NCI-H128 (cell line): ENCODE measurements around the gene RNASEH2B.

Experiments
- DNase-seq: peaks from one replicate; lab custom pipeline; 2025; ENCODE audit not compliant: unreplicated experiment; lab: John Stamatoyannopoulos, UW

RNASEH2B gene

DNA sequence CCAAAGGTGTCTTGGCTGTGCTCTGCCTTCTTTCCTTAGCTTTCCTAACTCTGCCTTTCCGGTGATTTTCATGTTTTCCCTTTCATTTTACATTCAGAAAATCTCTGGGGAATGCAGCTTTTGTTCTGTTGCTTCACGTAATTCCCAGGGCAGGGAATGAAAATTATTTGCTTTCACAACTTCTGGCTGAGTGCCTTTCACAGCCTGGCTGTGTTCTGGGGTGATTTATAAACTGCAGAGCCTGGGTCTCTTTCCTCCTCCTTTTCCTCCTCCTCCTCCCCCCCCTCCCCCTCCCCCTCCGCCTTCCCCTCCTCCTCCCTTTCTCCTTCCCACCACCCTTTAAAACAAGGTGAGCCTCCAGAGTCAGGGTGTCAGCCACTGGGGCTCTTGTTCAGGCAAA, 84.3 kb downstream of the RNASEH2B start:
- DNase-seq: no peak

- DNase-seq: no peak
Measured at GRCh38 chr13:50994651-50995050, 85.1 kb downstream of the RNASEH2B start.

GRCh38 chr13:50995854-50996253, 86.3 kb downstream of the RNASEH2B start:
- DNase-seq: no peak

GRCh38 chr13:50998326-50998725, 88.7 kb downstream of the RNASEH2B start:
- no peak for DNase-seq

GRCh38 chr13:50999641-51000040, 90.0 kb downstream of the RNASEH2B start:
- DNase-seq: no peak

DNA sequence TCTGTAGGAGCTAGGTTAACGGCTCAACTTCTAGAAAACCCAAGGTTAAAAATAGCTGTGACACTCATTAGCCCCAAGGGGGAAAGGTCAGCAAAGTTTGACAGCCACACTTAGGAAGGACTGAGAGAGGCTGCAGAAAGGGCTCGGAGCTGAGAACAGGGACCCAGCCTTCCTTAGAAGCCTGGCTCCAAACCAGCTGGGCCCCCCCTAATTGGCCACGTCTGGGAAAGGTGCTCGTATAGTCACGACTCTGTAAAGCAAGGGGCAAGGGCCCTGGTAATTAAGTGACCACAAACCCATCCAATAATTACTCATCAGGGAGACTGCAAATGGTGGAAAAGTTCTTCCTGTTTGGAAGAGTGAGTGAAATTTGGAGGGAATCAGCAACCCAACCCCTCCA, 90.5 kb downstream of the RNASEH2B start:
- DNase-seq: no peak

- DNase-seq: peak; percentile 16
Measured at GRCh38 chr13:51000571-51001260, 91.1 kb downstream of the RNASEH2B start.

DNA sequence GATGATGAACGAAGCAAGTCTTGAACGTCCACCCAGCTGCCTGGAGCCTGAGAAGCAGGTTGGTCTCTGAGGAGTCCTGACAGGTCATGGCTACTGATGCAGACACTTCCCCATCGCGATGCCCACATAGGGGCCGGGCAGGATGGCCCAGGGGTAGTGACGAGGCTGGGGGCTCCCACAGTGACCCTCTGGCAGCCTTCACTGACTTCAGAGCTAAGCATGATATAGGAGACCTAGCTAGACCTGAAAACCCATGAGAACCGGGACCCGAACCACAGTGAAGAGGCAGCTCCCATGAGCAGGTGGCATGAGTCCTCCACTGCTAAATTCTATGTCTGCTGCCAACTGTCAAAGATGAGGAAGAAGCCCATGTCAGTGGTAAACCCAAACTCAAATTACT, 91.7 kb downstream of the RNASEH2B start:
- no peak for DNase-seq

- DNase-seq: no peak
Measured at GRCh38 chr13:51002736-51003135, 93.1 kb downstream of the RNASEH2B start.

DNA sequence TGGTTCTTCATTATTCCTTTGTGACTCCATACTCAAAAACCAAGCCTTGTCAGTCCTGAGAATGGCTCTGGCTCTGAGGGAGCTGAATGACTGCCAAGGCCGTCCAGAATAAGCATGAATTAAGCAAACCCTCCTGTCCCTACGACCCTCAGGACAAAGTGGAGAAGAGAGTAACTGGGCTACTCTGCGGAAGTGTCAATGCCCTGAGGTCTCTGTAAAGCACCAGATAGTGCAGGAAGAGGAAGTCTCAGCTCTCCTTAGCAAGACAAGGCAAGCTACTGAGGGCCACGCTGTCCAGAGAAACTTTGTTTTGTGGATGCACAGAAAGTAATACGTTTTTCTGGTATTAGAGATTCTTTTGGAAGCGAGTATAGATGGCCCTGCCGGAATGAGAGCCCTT, 94.1 kb downstream of the RNASEH2B start:
- no peak for DNase-seq

DNA sequence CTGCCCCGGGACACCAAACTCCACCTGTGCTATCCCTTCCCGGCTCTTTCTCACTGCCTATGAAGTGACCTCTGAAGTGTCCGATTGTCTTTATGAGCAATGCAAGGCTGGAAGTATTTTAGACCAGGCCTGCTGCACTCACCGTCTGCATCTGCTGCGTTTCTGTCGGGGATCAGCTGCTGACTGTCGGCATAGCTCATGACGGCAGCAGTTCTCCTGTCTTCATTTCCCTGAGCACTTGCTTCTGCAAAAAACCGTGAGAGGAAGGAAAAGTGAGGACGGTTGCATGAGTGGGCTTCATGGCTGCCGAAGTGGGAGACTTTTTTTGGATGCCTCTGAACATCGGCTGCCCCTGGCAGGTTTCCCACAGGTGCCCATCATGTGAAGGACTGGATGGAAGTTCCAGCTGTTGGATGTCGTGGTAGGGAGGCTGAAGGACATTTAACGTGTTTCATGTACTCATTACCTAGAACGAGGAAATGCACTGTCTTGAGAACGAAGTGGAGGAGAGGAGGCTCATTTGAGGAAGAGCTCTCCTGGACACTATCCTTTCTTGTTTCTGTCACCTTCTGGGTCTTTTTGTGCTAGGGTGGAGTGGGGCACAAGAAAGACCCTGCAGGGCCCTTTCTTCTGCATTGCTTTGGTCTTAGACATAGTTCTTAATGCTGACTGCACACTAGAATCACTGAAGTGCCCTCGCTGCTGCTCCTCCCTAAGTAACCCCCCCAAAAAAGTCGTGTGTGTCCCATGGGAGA, 94.7 kb downstream of the RNASEH2B start:
- DNase-seq: no peak

DNA sequence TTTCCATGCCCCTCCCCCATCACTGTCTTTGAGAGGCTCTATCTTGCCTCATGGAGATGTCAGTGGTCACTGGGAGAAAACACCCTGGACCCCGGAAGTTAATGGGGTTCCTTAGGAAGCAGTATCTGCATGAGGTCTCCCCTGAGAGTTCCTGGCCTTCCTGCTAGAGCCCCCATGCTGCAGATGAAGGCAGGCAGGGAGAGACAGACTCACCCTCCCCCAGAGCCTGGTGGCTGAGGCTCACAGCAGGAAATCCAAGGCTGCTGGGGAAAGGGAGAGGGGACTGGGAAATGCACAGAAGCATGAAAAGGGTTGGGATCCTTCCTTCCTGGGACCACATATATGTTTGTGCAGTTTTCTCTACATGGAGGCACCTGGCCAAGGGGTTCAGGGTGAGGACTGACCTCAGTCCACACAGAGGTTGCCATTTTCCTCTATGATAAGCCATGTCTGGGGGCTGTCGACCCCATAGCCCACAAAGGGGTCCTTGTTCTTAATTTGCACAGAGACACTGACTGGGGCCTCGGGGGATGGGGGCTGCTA, 95.4 kb downstream of the RNASEH2B start:
- no peak for DNase-seq

DNA sequence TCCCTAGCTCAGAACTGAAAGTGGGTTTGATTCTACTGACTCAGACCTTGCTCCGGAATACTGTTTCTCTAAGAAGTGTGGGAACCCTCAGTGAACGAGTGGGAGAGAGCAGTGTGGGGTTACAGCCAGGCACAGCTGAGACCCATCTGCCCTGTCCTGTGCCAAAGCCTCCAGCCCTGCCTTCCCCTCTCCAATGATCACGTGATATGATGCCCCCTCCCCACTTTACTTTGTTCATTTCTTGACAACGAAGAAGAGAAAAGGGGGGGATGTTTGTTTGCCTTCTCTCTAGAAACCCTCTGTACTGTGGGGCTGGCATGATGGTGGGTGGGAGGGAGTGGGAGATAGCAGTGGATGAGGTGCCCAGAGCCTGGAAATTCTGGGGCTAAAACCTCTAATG, 96.0 kb downstream of the RNASEH2B start:
- DNase-seq: no peak
